SH-SY5Y (cell line): ENCODE data around the gene OR5K1.

Experiments used
- GATA2 ChIP-seq: IDR thresholded peaks from 2 replicates; pipeline ENCODE4 v1.6.1; 2011; ENCODE audit warnings: mild to moderate bottlenecking, low read depth, low read length
- GATA3 ChIP-seq: IDR thresholded peaks from 2 replicates; pipeline ENCODE4 v1.6.1; 2011; ENCODE audit warnings: low read depth, mild to moderate bottlenecking, low read length, moderate library complexity

DNA sequence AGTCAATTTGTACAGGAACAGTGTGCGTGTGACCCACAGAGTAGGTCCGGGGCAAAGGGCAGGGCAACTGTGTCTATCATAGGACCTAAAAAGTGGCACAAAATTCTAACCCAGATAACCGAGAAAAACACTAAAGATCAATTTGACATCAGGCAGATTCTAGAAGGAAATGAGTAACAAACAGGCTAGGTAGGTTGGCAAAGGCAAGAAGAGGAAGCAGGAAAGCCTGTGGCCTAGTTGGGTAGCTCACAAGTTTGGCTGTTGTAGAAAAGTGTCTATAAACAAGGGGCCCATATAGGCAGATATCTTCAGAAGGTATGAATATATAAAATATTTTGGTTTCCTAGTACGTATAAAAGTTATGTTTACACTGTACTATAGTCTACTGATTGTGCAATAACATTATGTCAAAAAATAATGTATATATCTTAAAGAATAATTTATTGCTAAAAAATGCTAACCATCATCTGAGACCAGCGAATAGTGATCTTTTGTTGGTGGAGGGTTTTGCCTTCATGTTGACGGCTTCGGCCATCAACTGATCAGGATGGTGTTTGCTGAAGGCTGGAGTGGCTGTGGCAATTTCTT is 13.3 kb upstream of the OR5K1 start:
- no peak for TF ChIP-seq GATA3
- TF ChIP-seq GATA2, result no peak
